MM.1S (cell line): ENCODE data around the gene GRAMD1B.
A peak's percentile ranks its signal among the peaks of the same experiment; 100 is the strongest.

ENCODE experiments used
- EZH2 ChIP-seq: fragments of 300-600 bp; sonication (generic); optimal IDR thresholded peaks from 2 replicates; pipeline ENCODE3; 2017; ENCODE audit warnings: low read depth, mild to moderate bottlenecking, antibody characterized with exemption, low read length, mixed read lengths
- TF ChIP-seq, protein P1 (sequence below): fragments of 300-600 bp; sonication (generic); IDR thresholded peaks from 2 replicates; pipeline ENCODE4 v1.5.1; 2016; ENCODE audit warnings: antibody characterized with exemption, low read length, mixed read lengths

- TF ChIP-seq, protein P1, sequence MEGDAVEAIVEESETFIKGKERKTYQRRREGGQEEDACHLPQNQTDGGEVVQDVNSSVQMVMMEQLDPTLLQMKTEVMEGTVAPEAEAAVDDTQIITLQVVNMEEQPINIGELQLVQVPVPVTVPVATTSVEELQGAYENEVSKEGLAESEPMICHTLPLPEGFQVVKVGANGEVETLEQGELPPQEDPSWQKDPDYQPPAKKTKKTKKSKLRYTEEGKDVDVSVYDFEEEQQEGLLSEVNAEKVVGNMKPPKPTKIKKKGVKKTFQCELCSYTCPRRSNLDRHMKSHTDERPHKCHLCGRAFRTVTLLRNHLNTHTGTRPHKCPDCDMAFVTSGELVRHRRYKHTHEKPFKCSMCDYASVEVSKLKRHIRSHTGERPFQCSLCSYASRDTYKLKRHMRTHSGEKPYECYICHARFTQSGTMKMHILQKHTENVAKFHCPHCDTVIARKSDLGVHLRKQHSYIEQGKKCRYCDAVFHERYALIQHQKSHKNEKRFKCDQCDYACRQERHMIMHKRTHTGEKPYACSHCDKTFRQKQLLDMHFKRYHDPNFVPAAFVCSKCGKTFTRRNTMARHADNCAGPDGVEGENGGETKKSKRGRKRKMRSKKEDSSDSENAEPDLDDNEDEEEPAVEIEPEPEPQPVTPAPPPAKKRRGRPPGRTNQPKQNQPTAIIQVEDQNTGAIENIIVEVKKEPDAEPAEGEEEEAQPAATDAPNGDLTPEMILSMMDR = peak; percentile 68
- TF ChIP-seq EZH2 = no peak
These were observed 48.4 kb downstream of the GRAMD1B start for GRCh38 chr11:123478352-123478987.
